K562 (cell line): ENCODE measurements around the gene KPNA3.

Experiments used
- EP300 ChIP-seq: IDR thresholded peaks from 2 replicates; pipeline ENCODE4 v1.6.1; 2012; ENCODE audit warnings: low read length, improper control_type of control experiment
- FOXP1 ChIP-seq: sonication (generic); formaldehyde crosslinking; IDR thresholded peaks from 2 replicates; pipeline ENCODE4 v1.8.0; 2022; ENCODE audit warnings: mild to moderate bottlenecking, missing genetic modification reagents
- NFIC ChIP-seq: fragments of 450-650 bp; IDR thresholded peaks from 2 replicates; pipeline ENCODE4 v1.6.1; 2017; ENCODE audit warnings: mild to moderate bottlenecking, inconsistent platforms
- POLR2A ChIP-seq: fragments of 450-650 bp; conservative IDR thresholded peaks from 2 replicates; pipeline ENCODE4 v1.6.1; 2016
- SMARCE1 ChIP-seq: fragments of 450-650 bp; IDR thresholded peaks from 2 replicates; pipeline ENCODE4 v1.7.1; 2016; ENCODE audit warnings: mild to moderate bottlenecking
- SP1 ChIP-seq: sonication (generic); formaldehyde crosslinking; IDR thresholded peaks from 2 replicates; pipeline ENCODE4 v1.8.1; 2022; ENCODE audit warnings: mild to moderate bottlenecking, missing genetic modification reagents
- SP2 ChIP-seq: IDR thresholded peaks from 2 replicates; pipeline ENCODE4 v1.6.1; 2011; ENCODE audit warnings: mild to moderate bottlenecking, low read depth, low read length, moderate library complexity; ENCODE audit not compliant: poor library complexity, severe bottlenecking; ENCODE audit errors: extremely low read depth
- ZNF24 ChIP-seq: fragments of 450-650 bp; IDR thresholded peaks from 2 replicates; pipeline ENCODE4 v1.6.1; 2016
- TF ChIP-seq, protein P1 (sequence below), 3 experiments: IDR thresholded peaks in 2 of 3; conservative IDR thresholded peaks in 1 of 3; 2 replicates each; pipeline ENCODE4 v1.5.1; 2011 to 2012; ENCODE audit warnings: low read length in 3 of 3, mild to moderate bottlenecking in 3 of 3, control low read depth in 2 of 3, improper control_type of control experiment in 1 of 3, inconsistent platforms in 1 of 3, low read depth in 1 of 3, mixed read lengths in 1 of 3, moderate library complexity in 1 of 3; ENCODE audit not compliant: insufficient read depth in 2 of 3

GRCh38 chr13:49774376-49775005 is 18.0 kb downstream of the KPNA3 start:
- TF ChIP-seq POLR2A (no peak), SP2 (no peak), EP300 (no peak), ZNF24 (no peak), NFIC (no peak), SMARCE1 (no peak), FOXP1 (CRISPR knock-in tag) (no peak), SP1 (CRISPR knock-in tag) (no peak)
- TF ChIP-seq, protein P1, sequence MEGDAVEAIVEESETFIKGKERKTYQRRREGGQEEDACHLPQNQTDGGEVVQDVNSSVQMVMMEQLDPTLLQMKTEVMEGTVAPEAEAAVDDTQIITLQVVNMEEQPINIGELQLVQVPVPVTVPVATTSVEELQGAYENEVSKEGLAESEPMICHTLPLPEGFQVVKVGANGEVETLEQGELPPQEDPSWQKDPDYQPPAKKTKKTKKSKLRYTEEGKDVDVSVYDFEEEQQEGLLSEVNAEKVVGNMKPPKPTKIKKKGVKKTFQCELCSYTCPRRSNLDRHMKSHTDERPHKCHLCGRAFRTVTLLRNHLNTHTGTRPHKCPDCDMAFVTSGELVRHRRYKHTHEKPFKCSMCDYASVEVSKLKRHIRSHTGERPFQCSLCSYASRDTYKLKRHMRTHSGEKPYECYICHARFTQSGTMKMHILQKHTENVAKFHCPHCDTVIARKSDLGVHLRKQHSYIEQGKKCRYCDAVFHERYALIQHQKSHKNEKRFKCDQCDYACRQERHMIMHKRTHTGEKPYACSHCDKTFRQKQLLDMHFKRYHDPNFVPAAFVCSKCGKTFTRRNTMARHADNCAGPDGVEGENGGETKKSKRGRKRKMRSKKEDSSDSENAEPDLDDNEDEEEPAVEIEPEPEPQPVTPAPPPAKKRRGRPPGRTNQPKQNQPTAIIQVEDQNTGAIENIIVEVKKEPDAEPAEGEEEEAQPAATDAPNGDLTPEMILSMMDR (IDR thresholded peaks at IDR 0.05 in 2 of 3, conservative IDR thresholded peaks at IDR 0.05 in 1 of 3; ENCODE audit: insufficient read depth in 2 of 3, low read depth in 1 of 3, low read length in 3 of 3): no peak
